Vagina (tissue), 2 donors: Measurements from ENCODE around the gene STAT6. TPM values are rescaled to one million over a fixed set of nuclear protein-coding genes. Genes with fewer than 3 reads are reported as not detected.
A peak's percentile ranks its signal among the peaks of the same experiment; 100 is the strongest.

Source experiments
- DNase-seq, 2 donors: peaks; one replicate each; pipeline ENCODE4 v3.0.0-alpha.2; 2017; ENCODE audit errors: extremely low spot score in 2 of 2
- H3K27ac ChIP-seq: fragments of 200-600 bp; sonication (generic); one replicate; pipeline ENCODE4 v1.5.1; 2019
- H3K27me3 ChIP-seq: fragments of 200-600 bp; sonication (generic); one replicate; pipeline ENCODE4 v1.5.1; 2019
- H3K36me3 ChIP-seq, 2 donors: fragments of 200-600 bp; sonication (generic); one replicate each; pipeline ENCODE4 v1.5.1; 2017 to 2019
- H3K4me1 ChIP-seq: fragments of 200-600 bp; sonication (generic); one replicate; pipeline ENCODE4 v1.5.1; 2019
- H3K4me3 ChIP-seq, 2 donors: fragments of 200-600 bp; sonication (generic); 1 replicate in 1 of 2; 2 replicates in 1 of 2; pipeline ENCODE4 v1.5.1; 2016 to 2019
- H3K9me3 ChIP-seq: fragments of 200-600 bp; sonication (generic); one replicate; pipeline ENCODE4 v1.5.1; 2019
- POLR2A ChIP-seq, 2 donors: fragments of 450-650 bp; IDR thresholded peaks; one replicate each; pipeline ENCODE4 v1.6.1; 2017; ENCODE audit warnings: antibody characterized with exemption in 2 of 2, mild to moderate bottlenecking in 2 of 2, moderate library complexity in 2 of 2
- POLR2AphosphoS5 ChIP-seq, 2 donors: sonication (generic); formaldehyde crosslinking; IDR thresholded peaks; one replicate each; pipeline ENCODE4 v1.9.0; 2017; ENCODE audit warnings: antibody characterized with exemption in 2 of 2, mild to moderate bottlenecking in 2 of 2, low read depth in 1 of 2; ENCODE audit not compliant: insufficient read depth in 1 of 2
- intact Hi-C: fragments of 100-400 bp; cut with DNase I; formaldehyde crosslinking; loops from one replicate; pipeline ENCODE4 v1.15.1; 2023
- total RNA-seq: library from RNA; depleted of rRNA; stranded (reverse); fragments of >200 nt; gene quantifications from one replicate; pipeline ENCODE4 v1.2.3, GENCODE V29; 2016
- TF ChIP-seq, protein P1 (sequence below), 3 experiments: fragments of 450-650 bp in 2 of 3; fragments of 200-600 bp in 1 of 3; sonication (generic) in 1 of 3; IDR thresholded peaks; one replicate each; pipeline ENCODE4 v1.5.1; 2017 to 2019; ENCODE audit warnings: antibody characterized with exemption in 3 of 3, mild to moderate bottlenecking in 2 of 3, moderate library complexity in 2 of 3

STAT6 gene
- total RNA-seq, 1 donor from 2014 or later = 146 TPM

DNA sequence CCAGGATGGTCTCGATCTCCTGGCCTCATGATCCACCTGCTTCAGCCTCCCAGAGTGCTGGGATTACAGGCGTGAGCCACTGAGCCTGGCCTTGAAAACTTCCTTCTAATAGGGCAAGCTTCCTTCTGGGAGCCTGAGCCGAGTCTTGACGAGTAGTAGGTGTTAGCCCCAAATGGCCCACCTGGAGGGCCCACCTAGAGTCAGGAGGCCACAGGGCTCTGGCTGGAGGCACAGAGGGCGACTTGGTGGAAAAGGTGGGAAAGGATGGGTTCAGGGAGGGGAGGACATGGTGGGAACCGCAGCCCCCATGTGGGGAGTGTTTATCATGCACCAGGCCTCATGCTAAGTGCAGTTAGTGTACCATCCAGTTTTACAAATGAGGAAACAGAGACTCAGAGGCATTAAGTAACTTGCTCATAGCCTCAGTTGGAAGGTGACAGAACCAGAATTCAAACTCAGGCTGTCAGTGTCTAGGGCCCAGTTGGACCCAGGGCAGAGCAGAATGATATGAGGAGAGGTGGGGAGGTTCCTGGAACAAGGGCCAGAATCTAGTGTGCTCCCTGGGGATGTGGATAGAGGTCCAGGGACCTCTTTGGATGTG lies 39.3 kb upstream of the STAT6 start:
- Histone ChIP-seq H3K9me3 (no peaks in the 10 kb centered on the region), H3K27ac (peak overlapping the region; percentile 92), H3K27me3 (no peaks in the 10 kb centered on the region), H3K4me1 (peaks cover 88% of the 10 kb centered on the region), H3K36me3 (peaks cover 0 to 28% of the 10 kb centered on the region in 2 donors), H3K4me3 (no peak overlapping the region)
- DNase-seq = no peak
- TF ChIP-seq, protein P1, sequence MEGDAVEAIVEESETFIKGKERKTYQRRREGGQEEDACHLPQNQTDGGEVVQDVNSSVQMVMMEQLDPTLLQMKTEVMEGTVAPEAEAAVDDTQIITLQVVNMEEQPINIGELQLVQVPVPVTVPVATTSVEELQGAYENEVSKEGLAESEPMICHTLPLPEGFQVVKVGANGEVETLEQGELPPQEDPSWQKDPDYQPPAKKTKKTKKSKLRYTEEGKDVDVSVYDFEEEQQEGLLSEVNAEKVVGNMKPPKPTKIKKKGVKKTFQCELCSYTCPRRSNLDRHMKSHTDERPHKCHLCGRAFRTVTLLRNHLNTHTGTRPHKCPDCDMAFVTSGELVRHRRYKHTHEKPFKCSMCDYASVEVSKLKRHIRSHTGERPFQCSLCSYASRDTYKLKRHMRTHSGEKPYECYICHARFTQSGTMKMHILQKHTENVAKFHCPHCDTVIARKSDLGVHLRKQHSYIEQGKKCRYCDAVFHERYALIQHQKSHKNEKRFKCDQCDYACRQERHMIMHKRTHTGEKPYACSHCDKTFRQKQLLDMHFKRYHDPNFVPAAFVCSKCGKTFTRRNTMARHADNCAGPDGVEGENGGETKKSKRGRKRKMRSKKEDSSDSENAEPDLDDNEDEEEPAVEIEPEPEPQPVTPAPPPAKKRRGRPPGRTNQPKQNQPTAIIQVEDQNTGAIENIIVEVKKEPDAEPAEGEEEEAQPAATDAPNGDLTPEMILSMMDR (IDR thresholded peaks at IDR 0.05) = no peak
- TF ChIP-seq POLR2AphosphoS5 (IDR thresholded peaks at IDR 0.05; ENCODE audit: insufficient read depth in 1 of 2, low read depth in 1 of 2) = no peak
- intact Hi-C loops = no loop called here

GRCh38 chr12:57149245-57149900 lies 38.2 kb upstream of the STAT6 start:
- TF ChIP-seq POLR2A (IDR thresholded peaks at IDR 0.05) = no peak
- TF ChIP-seq POLR2AphosphoS5 (IDR thresholded peaks at IDR 0.05; ENCODE audit: insufficient read depth in 1 of 2, low read depth in 1 of 2) = peak; percentile 62 to 79
- Histone ChIP-seq H3K9me3 (no peaks in the 10 kb centered on the region), H3K4me3 (no peak overlapping the region), H3K27me3 (no peaks in the 10 kb centered on the region), H3K27ac (peak overlapping the region; percentile 92), H3K4me1 (peaks cover 97% of the 10 kb centered on the region), H3K36me3 (peaks cover 0 to 28% of the 10 kb centered on the region in 2 donors)
- DNase-seq = peak in 1 of 2 donors; percentile 98
- intact Hi-C loops = no loop called here

DNA sequence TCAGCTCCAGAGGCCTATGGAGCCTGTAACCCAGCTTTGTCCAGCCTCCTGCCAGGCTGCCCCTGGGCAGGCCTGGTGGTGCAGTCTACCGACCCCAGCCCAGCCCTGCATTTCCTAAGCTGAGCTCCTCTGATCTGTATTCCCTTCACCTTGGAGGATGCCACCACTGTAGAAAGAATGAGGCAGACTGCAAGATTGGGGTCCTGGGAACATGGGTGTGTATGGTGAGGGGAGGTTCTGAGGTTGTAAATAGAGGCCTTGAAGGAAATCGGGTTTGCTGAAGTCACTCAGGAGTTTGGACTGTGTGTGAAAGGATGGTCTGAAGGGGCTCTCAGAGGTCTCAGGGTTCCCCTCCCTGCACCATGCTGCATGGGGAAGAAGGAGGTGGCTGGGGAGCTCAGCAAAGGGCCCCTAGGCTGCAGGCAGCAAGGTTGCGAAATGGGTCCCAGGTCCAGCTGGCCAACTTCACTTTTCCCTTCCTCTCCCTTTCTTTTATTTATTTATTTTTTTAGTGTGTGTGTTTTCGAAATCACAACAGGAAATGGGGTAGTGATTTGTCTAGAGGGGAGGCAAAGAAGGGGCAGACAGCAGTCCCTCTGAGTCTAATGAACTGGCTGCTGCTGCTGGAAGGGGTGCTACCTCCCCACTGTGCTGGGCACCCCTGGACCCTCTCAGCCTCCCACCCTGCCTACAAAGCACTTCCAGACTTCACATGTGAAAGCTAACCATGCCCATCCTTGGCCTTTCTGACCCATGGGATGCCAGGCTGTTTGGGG lies 37.5 kb upstream of the STAT6 start:
- H3K27me3 ChIP-seq = no peaks in the 10 kb centered on the region
- H3K4me1 ChIP-seq = peaks cover 93% of the 10 kb centered on the region
- H3K4me3 ChIP-seq = no peak overlapping the region
- H3K27ac ChIP-seq = peak overlapping the region; percentile 92
- H3K36me3 ChIP-seq = peaks cover 0 to 29% of the 10 kb centered on the region in 2 donors
- TF ChIP-seq POLR2A (IDR thresholded peaks at IDR 0.05) (no peak), POLR2AphosphoS5 (IDR thresholded peaks at IDR 0.05; ENCODE audit: insufficient read depth in 1 of 2, low read depth in 1 of 2) (no peak)
- TF ChIP-seq, protein P1 (IDR thresholded peaks at IDR 0.05) = peak in 1 of 3 experiments; percentile 8
- intact Hi-C loops = no loop called here
- no peak for DNase-seq
- no peaks in the 10 kb centered on the region for H3K9me3 ChIP-seq

DNA sequence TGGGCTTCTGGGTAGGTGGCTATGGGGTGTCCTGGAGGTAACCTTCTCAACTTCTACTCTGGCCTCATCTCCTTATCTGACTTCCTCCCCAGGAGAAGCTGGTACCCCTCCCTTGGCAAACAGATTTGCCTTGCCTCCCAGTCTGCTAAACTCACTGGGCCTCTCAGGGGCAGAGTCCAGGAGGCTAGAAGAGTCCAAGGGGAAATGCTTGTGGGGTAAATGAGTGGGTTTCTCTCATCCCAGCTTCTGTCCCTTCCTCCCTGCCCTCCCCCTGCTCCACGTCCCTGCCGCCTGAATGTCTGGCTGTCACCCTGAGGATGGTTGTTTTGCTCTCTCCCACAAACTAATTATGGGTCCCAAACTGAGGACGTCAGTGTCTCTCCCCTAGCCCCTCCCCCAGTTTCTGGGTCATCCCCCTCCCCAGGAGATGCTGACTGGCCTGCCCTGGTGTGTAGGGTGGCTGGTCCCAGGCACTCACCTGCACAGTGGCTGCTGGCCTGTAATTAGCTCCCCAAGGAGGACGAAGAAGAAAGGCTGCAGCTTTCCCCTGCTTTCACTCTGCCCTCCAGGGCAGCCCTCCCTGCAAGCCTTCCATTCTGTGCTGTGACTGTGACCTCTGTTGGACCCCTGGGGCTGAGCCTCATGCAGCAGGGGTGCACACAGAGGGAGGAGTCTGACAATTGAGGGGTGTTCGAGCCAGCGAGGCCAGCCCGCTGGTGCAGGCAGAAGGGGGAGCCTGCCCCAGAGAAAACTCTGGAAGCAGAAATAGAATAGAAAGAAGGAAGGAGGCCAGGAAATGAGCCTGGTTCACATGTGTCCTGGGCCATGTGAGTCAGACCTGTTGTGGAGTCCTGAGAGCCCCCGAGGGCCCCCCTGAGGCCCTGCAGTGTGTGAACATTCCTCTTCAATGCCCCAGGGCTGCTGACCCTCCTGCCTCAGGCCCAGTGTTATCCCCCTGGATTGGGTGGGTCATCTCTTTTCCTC lies 36.1 kb upstream of the STAT6 start, which contains the start of gene LRP1-AS:
LRP1-AS (minus strand) TSS at position 659 of the 984 bp plus-strand sequence.
- no peak within 1 kb of the TSS for H3K4me3 ChIP-seq
- no peaks in the 10 kb centered on the region for H3K27me3 ChIP-seq
- peaks cover 93% of the 10 kb centered on the region for H3K4me1 ChIP-seq
- H3K36me3 ChIP-seq = peaks cover 0 to 41% of the 10 kb centered on the region in 2 donors
- peak within 1 kb of the TSS; percentile 92 for H3K27ac ChIP-seq
- no peaks in the 10 kb centered on the region for H3K9me3 ChIP-seq
- no peak for DNase-seq
- intact Hi-C loops = no loop called here
- peak in 1 of 2 donors; percentile 54 for TF ChIP-seq POLR2AphosphoS5 (IDR thresholded peaks at IDR 0.05; ENCODE audit: insufficient read depth in 1 of 2, low read depth in 1 of 2)
- TF ChIP-seq, protein P1 (IDR thresholded peaks at IDR 0.05) = no peak
